ENCODE data around the gene HOXB6.

The HOXB6 gene

GRCh38 chr17:48566717-48567116, 38.1 kb downstream of the HOXB6 start:
- peaks cover 92% of the 10 kb centered on the region for H3K4me1 ChIP-seq (ENCODE audit: control insufficient read depth, insufficient read depth, low read length)
- no peak overlapping the region for H3K4me3 ChIP-seq (ENCODE audit: low read depth, low read length)
- H3K36me3 ChIP-seq (ENCODE audit: control insufficient read depth in 2 of 2, insufficient read depth in 1 of 2, low read length in 2 of 2): peaks cover 11 to 58% of the 10 kb centered on the region in 2 experiments
- peak overlapping the region; percentile 47 for H3K27ac ChIP-seq (ENCODE audit: extremely low read depth, low read depth, low read length)
- TF ChIP-seq ZNF24 (tag by site-specific recombination; IDR thresholded peaks at IDR 0.05) (no peak), ZSCAN5A (tag by site-specific recombination; IDR thresholded peaks at IDR 0.05) (no peak), TSHZ1 (tag by site-specific recombination; IDR thresholded peaks at IDR 0.05; ENCODE audit: borderline replicate concordance) (no peak), ZNF76 (tag by site-specific recombination; IDR thresholded peaks at IDR 0.05; ENCODE audit: borderline replicate concordance, low read depth) (no peak), ZBTB49 (tag by site-specific recombination; IDR thresholded peaks at IDR 0.05; ENCODE audit: low read depth) (no peak), ZFHX2 (tag by site-specific recombination; conservative IDR thresholded peaks at IDR 0.05) (peak; percentile 88), ZXDB (tag by site-specific recombination; IDR thresholded peaks at IDR 0.05) (no peak), ZNF138 (tag by site-specific recombination; IDR thresholded peaks at IDR 0.05; ENCODE audit: borderline replicate concordance) (no peak), ZNF121 (tag by site-specific recombination; IDR thresholded peaks at IDR 0.05) (no peak), ZEB2 (tag by site-specific recombination; IDR thresholded peaks at IDR 0.05) (no peak), ZIC2 (tag by site-specific recombination; IDR thresholded peaks at IDR 0.05) (no peak), EGR2 (tag by site-specific recombination; IDR thresholded peaks at IDR 0.05; ENCODE audit: low read depth) (peak; percentile 71), ZNF133 (tag by site-specific recombination; IDR thresholded peaks at IDR 0.05) (no peak), PRDM6 (tag by site-specific recombination; IDR thresholded peaks at IDR 0.05) (no peak), ZBTB17 (tag by site-specific recombination; IDR thresholded peaks at IDR 0.05) (no peak), ZNF132 (tag by site-specific recombination; IDR thresholded peaks at IDR 0.05; ENCODE audit: borderline replicate concordance) (no peak), YY2 (tag by site-specific recombination; IDR thresholded peaks at IDR 0.05) (no peak)
- POLR2A ChIA-PET: interaction anchor here (0.5 to 1.1 kb wide), 2 partner anchors 10 to 13 kb away, joined by 3 to 7 read pairs; no protein-coding TSS in a partner anchor
- CTCF ChIA-PET: interaction anchor here (0.7 kb wide), 1 partner anchor 214 kb away, joined by 3 read pairs; no protein-coding TSS in a partner anchor
- no peaks in the 10 kb centered on the region for H3K9me3 ChIP-seq (ENCODE audit: control insufficient read depth, insufficient read depth, low read depth, low read length)
